ENCODE results near the gene ANKRD12.

The ANKRD12 gene

GRCh38 chr18:9140984-9141383 is 4.4 kb downstream of the ANKRD12 start:
- TF ChIP-seq CTCF (conservative IDR thresholded peaks at IDR 0.05; ENCODE audit: low read depth, low read length) = no peak
- DNase-seq (ENCODE audit: low read depth) = no peak
- H3K4me3 ChIP-seq (ENCODE audit: low read length) = no peak overlapping the region

- TF ChIP-seq CTCF (conservative IDR thresholded peaks at IDR 0.05; ENCODE audit: low read depth, low read length) = no peak
- no peak for DNase-seq (ENCODE audit: low read depth)
- H3K4me3 ChIP-seq (ENCODE audit: low read length) = no peak overlapping the region
Measured at GRCh38 chr18:9146224-9146623, 9.6 kb downstream of the ANKRD12 start.

GRCh38 chr18:9147440-9148202 is 11.0 kb downstream of the ANKRD12 start:
- no peak overlapping the region for H3K4me3 ChIP-seq (ENCODE audit: low read length)
- no peak for DNase-seq (ENCODE audit: low read depth)
- TF ChIP-seq CTCF (conservative IDR thresholded peaks at IDR 0.05; ENCODE audit: low read depth, low read length) = peak; percentile 83

GRCh38 chr18:9148203-9148552 is 11.6 kb downstream of the ANKRD12 start:
- H3K4me3 ChIP-seq (ENCODE audit: low read length) = no peak overlapping the region
- no peak for TF ChIP-seq CTCF (conservative IDR thresholded peaks at IDR 0.05; ENCODE audit: low read depth, low read length)

GRCh38 chr18:9150121-9150520 is 13.5 kb downstream of the ANKRD12 start:
- H3K4me3 ChIP-seq (ENCODE audit: low read length) = no peak overlapping the region
- no peak for DNase-seq (ENCODE audit: low read depth)
- no peak for TF ChIP-seq CTCF (conservative IDR thresholded peaks at IDR 0.05; ENCODE audit: low read depth, low read length)

More at GRCh38 chr18:9148203-9148552, 11.6 kb downstream of the ANKRD12 start:
- no peak for DNase-seq (ENCODE audit: low read depth)

- no peak for DNase-seq (ENCODE audit: low read depth)
- no peak overlapping the region for H3K4me3 ChIP-seq (ENCODE audit: low read length)
- TF ChIP-seq CTCF (conservative IDR thresholded peaks at IDR 0.05; ENCODE audit: low read depth, low read length) = no peak
Measured at GRCh38 chr18:9153256-9153655, 16.7 kb downstream of the ANKRD12 start.

- no peak for DNase-seq (ENCODE audit: low read depth)
- no peak overlapping the region for H3K4me3 ChIP-seq (ENCODE audit: low read length)
- no peak for TF ChIP-seq CTCF (conservative IDR thresholded peaks at IDR 0.05; ENCODE audit: low read depth, low read length)
Measured at GRCh38 chr18:9156604-9157249, 20.1 kb downstream of the ANKRD12 start.

All from retinal pigment epithelial cell (primary cell).